Right cardiac atrium (tissue), 5 donors: ENCODE data around the gene ADRA2C. TPM values are rescaled to one million over a fixed set of nuclear protein-coding genes. Genes with fewer than 3 reads are reported as not detected.
A peak's percentile ranks its signal among the peaks of the same experiment; 100 is the strongest.

Experiments
- ATAC-seq, 2 donors: fragments of 200-7000 bp; cut with Tn5 transposase; one replicate each; pipeline versions ENCODE4 v1.8.0 to v1.9.1; 2020; ENCODE audit warnings: moderate library complexity in 2 of 2, mild to moderate bottlenecking in 1 of 2
- DNase-seq, 3 donors: peaks; one replicate each; pipeline ENCODE4 v3.0.0-alpha.2; 2020
- H3K27ac ChIP-seq: one replicate; pipeline ENCODE4 v1.5.1; 2013; ENCODE audit warnings: mild to moderate bottlenecking, low read length, control low read depth, moderate library complexity
- H3K27me3 ChIP-seq: one replicate; pipeline ENCODE4 v1.6.1; 2013; ENCODE audit not compliant: control insufficient read depth, insufficient read depth
- H3K4me1 ChIP-seq: one replicate; pipeline ENCODE4 v1.6.1; 2013; ENCODE audit warnings: low read length; ENCODE audit not compliant: control insufficient read depth, insufficient read depth
- H3K4me3 ChIP-seq: one replicate; pipeline ENCODE4 v1.5.1; 2013; ENCODE audit warnings: low read length, control low read depth
- H3K9me3 ChIP-seq: one replicate; pipeline ENCODE4 v1.6.1; 2013; ENCODE audit warnings: low read length; ENCODE audit not compliant: control insufficient read depth
- WGBS: extraction: QIAGEN DNeasy Blood & Tissue Kit; methylation state at CpG from one replicate; pipeline ENCODE4 v1.1.7; 2013; 5-methylcytosine and 5-hydroxymethylcytosine counted together
- intact Hi-C, 4 donors: fragments of 100-400 bp; cut with DNase I; formaldehyde crosslinking; loops; one replicate each; pipeline versions ENCODE4 v1.11.0 to v1.14.0; 2022 to 2023
- polyA plus RNA-seq: library from polyadenylated mRNA; stranded (reverse); fragments of 200-250 nt; gene quantifications from one replicate; pipeline ENCODE4 v1.2.3, GENCODE V29; 2013
- total RNA-seq, 4 donors: library from RNA; stranded (reverse); fragmentation: NEBNext Ultra II Directional; extraction: Animal tissue kit (Norgen Biotek cat#: 25700); gene quantifications; one replicate each; pipeline ENCODE4 v1.2.1, GENCODE V29; 2021
- donor health status: healthy with polysubstance abuse.
- donor health status: DM: no; HTN: yes; CAD: no.
- donor health status: DM: no; HTN: no; CAD: no.
- donor health status: DM: no; HTN: yes; CAD: no; lungs with severe emphysema.
- donor health status: DM: yes; HTN: yes; CAD: no.

Gene ADRA2C
- total and polyA plus RNA-seq, 5 donors: 3.0 to 4.8 (median 3.7) TPM

- Histone ChIP-seq H3K27ac (no peak overlapping the region), H3K27me3 (no peaks in the 10 kb centered on the region), H3K4me1 (no peaks in the 10 kb centered on the region), H3K9me3 (peaks cover 3% of the 10 kb centered on the region), H3K4me3 (no peak overlapping the region)
- WGBS: 78% methylated on average over 20 of the region's 23 CpGs
- peak in 2 of 3 donors; percentile 14 for DNase-seq
- peak in 1 of 2 donors; percentile 14 for ATAC-seq
- intact Hi-C loops: no loop called here
These were observed 19.2 kb upstream of the ADRA2C start for GRCh38 chr4:3746701-3747580.

- 6% methylated on average over 16 of the region's 16 CpGs for WGBS
- intact Hi-C loops: no loop called here
- H3K27me3 ChIP-seq: no peaks in the 10 kb centered on the region
- H3K9me3 ChIP-seq: peaks cover 1% of the 10 kb centered on the region
- peak in 2 of 3 donors; percentile 44 to 51 for DNase-seq
- H3K4me1 ChIP-seq: no peaks in the 10 kb centered on the region
- no peak for ATAC-seq
- H3K4me3 ChIP-seq: no peak overlapping the region
- H3K27ac ChIP-seq: no peak overlapping the region
These were observed 18.6 kb upstream of the ADRA2C start for GRCh38 chr4:3747581-3747904.

- peak in 1 of 3 donors; percentile 7 for DNase-seq
- ATAC-seq: no peak
- H3K4me3 ChIP-seq: no peak overlapping the region
- H3K27ac ChIP-seq: no peak overlapping the region
- intact Hi-C loops: no loop called here
- no peaks in the 10 kb centered on the region for H3K4me1 ChIP-seq
- no peaks in the 10 kb centered on the region for H3K9me3 ChIP-seq
- H3K27me3 ChIP-seq: no peaks in the 10 kb centered on the region
- 61% methylated on average over 17 of the region's 17 CpGs for WGBS
These were observed 17.9 kb upstream of the ADRA2C start for GRCh38 chr4:3748136-3748898.

GRCh38 chr4:3749081-3749480, 17.1 kb upstream of the ADRA2C start:
- DNase-seq (peak in 2 of 3 donors; percentile 26 to 29), ATAC-seq (no peak)
- no peak overlapping the region for H3K27ac ChIP-seq
- H3K4me3 ChIP-seq: no peak overlapping the region
- no peaks in the 10 kb centered on the region for H3K4me1 ChIP-seq
- no peaks in the 10 kb centered on the region for H3K27me3 ChIP-seq
- H3K9me3 ChIP-seq: no peaks in the 10 kb centered on the region
- WGBS: 83% methylated on average over 12 of the region's 12 CpGs
- intact Hi-C loops: no loop called here

- H3K4me1 ChIP-seq: no peaks in the 10 kb centered on the region
- DNase-seq: peak in 1 of 3 donors; percentile 4
- intact Hi-C loops: no loop called here
- ATAC-seq: no peak
- H3K27ac ChIP-seq: no peak overlapping the region
- 71% methylated on average over 11 of the region's 11 CpGs for WGBS
- no peak overlapping the region for H3K4me3 ChIP-seq
- no peaks in the 10 kb centered on the region for H3K27me3 ChIP-seq
- no peaks in the 10 kb centered on the region for H3K9me3 ChIP-seq
These were observed 15.9 kb upstream of the ADRA2C start for GRCh38 chr4:3750334-3750733.

- intact Hi-C loops: no loop called here
These were observed 14.2 kb upstream of the ADRA2C start for GRCh38 chr4:3752022-3752421.

GRCh38 chr4:3753726-3754412, 12.3 kb upstream of the ADRA2C start:
- Histone ChIP-seq H3K27me3 (no peaks in the 10 kb centered on the region), H3K27ac (no peak overlapping the region), H3K4me3 (no peak overlapping the region), H3K9me3 (no peaks in the 10 kb centered on the region), H3K4me1 (no peaks in the 10 kb centered on the region)
- ATAC-seq (peak in 1 of 2 donors; percentile 9), DNase-seq (peak in 1 of 3 donors; percentile 32)
- intact Hi-C loops: no loop called here
- WGBS: 48% methylated on average over 19 of the region's 19 CpGs

More at GRCh38 chr4:3752022-3752421, 14.2 kb upstream of the ADRA2C start:
- DNase-seq (no peak), ATAC-seq (no peak)
- 72% methylated on average over 9 of the region's 9 CpGs for WGBS
- Histone ChIP-seq H3K4me3 (no peak overlapping the region), H3K4me1 (no peaks in the 10 kb centered on the region), H3K27ac (no peak overlapping the region), H3K9me3 (no peaks in the 10 kb centered on the region), H3K27me3 (no peaks in the 10 kb centered on the region)

GRCh38 chr4:3756343-3757059, 9.7 kb upstream of the ADRA2C start:
- no peaks in the 10 kb centered on the region for H3K4me1 ChIP-seq
- intact Hi-C loops: no loop called here
- ATAC-seq (no peak), DNase-seq (peak in 1 of 3 donors; percentile 5)
- H3K27ac ChIP-seq: no peak overlapping the region
- H3K27me3 ChIP-seq: no peaks in the 10 kb centered on the region
- WGBS: 76% methylated on average over 12 of the region's 12 CpGs
- no peak overlapping the region for H3K4me3 ChIP-seq
- H3K9me3 ChIP-seq: no peaks in the 10 kb centered on the region

GRCh38 chr4:3759236-3759635, 6.9 kb upstream of the ADRA2C start:
- intact Hi-C loops: no loop called here

GRCh38 chr4:3760346-3760745, 5.8 kb upstream of the ADRA2C start:
- intact Hi-C loops: no loop called here
- H3K9me3 ChIP-seq: no peaks in the 10 kb centered on the region
- DNase-seq (peak in 2 of 3 donors; percentile 19 to 22), ATAC-seq (no peak)
- H3K4me1 ChIP-seq: no peaks in the 10 kb centered on the region
- H3K4me3 ChIP-seq: no peak overlapping the region
- no peak overlapping the region for H3K27ac ChIP-seq
- no peaks in the 10 kb centered on the region for H3K27me3 ChIP-seq
- WGBS: 86% methylated on average over 10 of the region's 10 CpGs

More at GRCh38 chr4:3759236-3759635, 6.9 kb upstream of the ADRA2C start:
- Histone ChIP-seq H3K4me1 (no peaks in the 10 kb centered on the region), H3K4me3 (no peak overlapping the region), H3K27me3 (no peaks in the 10 kb centered on the region), H3K27ac (no peak overlapping the region), H3K9me3 (no peaks in the 10 kb centered on the region)
- 89% methylated on average over 15 of the region's 15 CpGs for WGBS
- DNase-seq: peak in 2 of 3 donors; percentile 18 to 38
- no peak for ATAC-seq
